Heart left ventricle (tissue), 16 donors: Measurements from ENCODE around the gene SGK1. TPM values are rescaled to one million over a fixed set of nuclear protein-coding genes. Genes with fewer than 3 reads are reported as not detected.

Experiments
- ATAC-seq, 4 donors: fragments of 200-7000 bp; cut with Tn5 transposase; one replicate each; pipeline ENCODE4 v1.9.1; 2020 to 2022; ENCODE audit warnings: moderate library complexity in 4 of 4, mild to moderate bottlenecking in 3 of 4, moderate number of reproducible peaks in 1 of 4
- DNase-seq, 5 donors: peaks; one replicate each; pipeline ENCODE4 v3.0.0-alpha.2; 2020
- H3K27ac ChIP-seq, 12 donors: fragments of 200-600 bp; sonication (generic) in 4 of 12; one replicate each; pipeline versions ENCODE4 v1.5.0 to v1.8.0; 2016 to 2022; ENCODE audit warnings: mild to moderate bottlenecking in 2 of 12
- H3K27me3 ChIP-seq, 9 donors: fragments of 200-600 bp; sonication (generic) in 2 of 9; one replicate each; pipeline versions ENCODE4 v1.5.1 to v1.8.0; 2016 to 2022; ENCODE audit warnings: mild to moderate bottlenecking in 3 of 9
- H3K36me3 ChIP-seq, 9 donors: fragments of 200-600 bp; sonication (generic) in 2 of 9; one replicate each; pipeline versions ENCODE4 v1.5.0 to v1.8.0; 2018 to 2022; ENCODE audit warnings: mild to moderate bottlenecking in 2 of 9
- H3K4me1 ChIP-seq, 12 donors: fragments of 200-600 bp; sonication (generic) in 4 of 12; one replicate each; pipeline versions ENCODE4 v1.5.0 to v1.8.0; 2016 to 2022; ENCODE audit warnings: mild to moderate bottlenecking in 3 of 12
- H3K4me3 ChIP-seq, 12 donors: fragments of 200-600 bp; sonication (generic) in 4 of 12; one replicate each; pipeline versions ENCODE4 v1.5.0 to v1.8.0; 2017 to 2022; ENCODE audit warnings: mild to moderate bottlenecking in 9 of 12, moderate library complexity in 4 of 12
- H3K9me3 ChIP-seq, 12 donors: fragments of 200-600 bp; sonication (generic) in 4 of 12; one replicate each; pipeline versions ENCODE4 v1.5.0 to v1.8.0; 2016 to 2022; ENCODE audit warnings: mild to moderate bottlenecking in 1 of 12
- CTCF ChIP-seq, 12 donors: fragments of 200-600 bp; sonication (generic) in 4 of 12; IDR thresholded peaks; one replicate each; pipeline versions ENCODE4 v1.5.0 to v1.8.0; 2018 to 2022; ENCODE audit warnings: antibody characterized with exemption in 12 of 12, mild to moderate bottlenecking in 5 of 12
- POLR2A ChIP-seq, 2 donors: fragments of 450-650 bp; IDR thresholded peaks; one replicate each; pipeline ENCODE4 v1.6.1; 2017; ENCODE audit warnings: antibody characterized with exemption in 2 of 2, mild to moderate bottlenecking in 2 of 2, moderate library complexity in 2 of 2
- WGBS, 4 donors: extraction: QIAGEN DNeasy Blood & Tissue Kit in 2 of 4; methylation state at CpG; one replicate each; pipeline versions ENCODE4 v1.1.5 to v1.1.7; 2013 to 2018; 5-methylcytosine and 5-hydroxymethylcytosine counted together
- intact Hi-C, 10 donors: fragments of 100-400 bp; cut with DNase I; formaldehyde crosslinking; loops; one replicate each; pipeline versions ENCODE4 v1.11.1 to v1.14.2; 2022
- polyA plus RNA-seq, 2 donors: library from polyadenylated mRNA; stranded (reverse); fragments of 200-250 nt; gene quantifications; one replicate each; pipeline ENCODE4 v1.2.3, GENCODE V29; 2013
- total RNA-seq, 9 donors: library from RNA; depleted of rRNA in 2 of 9; stranded (reverse); fragments of >200 nt in 2 of 9; fragmentation: NEBNext Ultra II Directional in 3 of 9; extraction: Animal tissue kit (Norgen Biotek cat#: 25700) in 3 of 9; gene quantifications; one replicate each; pipeline versions ENCODE4 v1.1.0 to v1.2.4, GENCODE V29; 2016 to 2023
- donor health status: ischemic (EF 13 %, LVEDD 7.1; RV severe dilation, severe dysfunction).
- donor health status: healthy with polysubstance abuse.
- donor health status: DM: no; HTN: yes; CAD: no.
- donor health status: DM: no; HTN: no; CAD: no.
- donor health status: ischemic (EF 25% LVEDD 6.9; RV normal size, moderate dysfunction).
- donor health status: ischemic (EF 25% LVEDD 5.7; RV mildly dilated, moderate dysfunction).
- donor health status: healthy.
- donor health status: DM: yes; HTN: yes; CAD: no.
- donor health status: ischemic (EF 35%, LVEDD 5.7; RV mildly dilated, moderate dysfunction).
- donor health status: nonischemic (EF 11% LVEDD 7.7; RV severe dilation, severe dysfunction).
- donor health status: DM: yes; HTN: yes; CAD: no.
- donor health status: PGD.
- donor health status: ischemic (EF 29% LVEDD 5.4; RV normal size, mild dysfunction).
- donor health status: nonischemic (EF 23%, LVEDD 6.1; RV moderate dilation, normal function).

The SGK1 gene
- total and polyA plus RNA-seq, 11 donors = 17.7 to 118 (median 56.7) TPM

GRCh38 chr6:134352786-134353480 lies 35.0 kb upstream of the SGK1 start:
- peaks cover 0 to 18% (median 0%) of the 10 kb centered on the region in 12 donors for H3K4me1 ChIP-seq
- 72 to 82% (median 76%) methylated on average over 4 of the region's 4 CpGs for WGBS, 4 donors
- no peaks in the 10 kb centered on the region for H3K27me3 ChIP-seq
- no peak overlapping the region for H3K4me3 ChIP-seq
- peak overlapping the region in 1 of 12 donors; percentile 3 for H3K27ac ChIP-seq
- no peaks in the 10 kb centered on the region for H3K36me3 ChIP-seq
- DNase-seq = no peak
- peak in 1 of 4 donors; percentile 67 for ATAC-seq
- TF ChIP-seq POLR2A (IDR thresholded peaks at IDR 0.05) (no peak), CTCF (IDR thresholded peaks at IDR 0.05) (no peak)
- peaks cover 0 to 2% (median 0%) of the 10 kb centered on the region in 12 donors for H3K9me3 ChIP-seq
- intact Hi-C loops = loop anchor here in 1 of 10 donors (5.0 kb wide), 1 partner anchor 59 kb away; no protein-coding TSS in a partner anchor

GRCh38 chr6:134351615-134352474 lies 33.9 kb upstream of the SGK1 start:
- H3K27me3 ChIP-seq = no peaks in the 10 kb centered on the region
- no peaks in the 10 kb centered on the region for H3K36me3 ChIP-seq
- H3K4me1 ChIP-seq = peaks cover 0 to 28% (median 0%) of the 10 kb centered on the region in 12 donors
- H3K4me3 ChIP-seq = no peak overlapping the region
- DNase-seq (no peak), ATAC-seq (no peak)
- WGBS, 4 donors = 77 to 85% (median 81%) methylated on average over 7 of the region's 7 CpGs
- peaks cover 0 to 2% (median 0%) of the 10 kb centered on the region in 12 donors for H3K9me3 ChIP-seq
- H3K27ac ChIP-seq = peak overlapping the region in 1 of 12 donors; percentile 28
- intact Hi-C loops = loop anchor here in 1 of 10 donors (5.0 kb wide), 1 partner anchor 60 kb away; no protein-coding TSS in a partner anchor
- TF ChIP-seq POLR2A (IDR thresholded peaks at IDR 0.05) = no peak
- no peak for TF ChIP-seq CTCF (IDR thresholded peaks at IDR 0.05)

DNA sequence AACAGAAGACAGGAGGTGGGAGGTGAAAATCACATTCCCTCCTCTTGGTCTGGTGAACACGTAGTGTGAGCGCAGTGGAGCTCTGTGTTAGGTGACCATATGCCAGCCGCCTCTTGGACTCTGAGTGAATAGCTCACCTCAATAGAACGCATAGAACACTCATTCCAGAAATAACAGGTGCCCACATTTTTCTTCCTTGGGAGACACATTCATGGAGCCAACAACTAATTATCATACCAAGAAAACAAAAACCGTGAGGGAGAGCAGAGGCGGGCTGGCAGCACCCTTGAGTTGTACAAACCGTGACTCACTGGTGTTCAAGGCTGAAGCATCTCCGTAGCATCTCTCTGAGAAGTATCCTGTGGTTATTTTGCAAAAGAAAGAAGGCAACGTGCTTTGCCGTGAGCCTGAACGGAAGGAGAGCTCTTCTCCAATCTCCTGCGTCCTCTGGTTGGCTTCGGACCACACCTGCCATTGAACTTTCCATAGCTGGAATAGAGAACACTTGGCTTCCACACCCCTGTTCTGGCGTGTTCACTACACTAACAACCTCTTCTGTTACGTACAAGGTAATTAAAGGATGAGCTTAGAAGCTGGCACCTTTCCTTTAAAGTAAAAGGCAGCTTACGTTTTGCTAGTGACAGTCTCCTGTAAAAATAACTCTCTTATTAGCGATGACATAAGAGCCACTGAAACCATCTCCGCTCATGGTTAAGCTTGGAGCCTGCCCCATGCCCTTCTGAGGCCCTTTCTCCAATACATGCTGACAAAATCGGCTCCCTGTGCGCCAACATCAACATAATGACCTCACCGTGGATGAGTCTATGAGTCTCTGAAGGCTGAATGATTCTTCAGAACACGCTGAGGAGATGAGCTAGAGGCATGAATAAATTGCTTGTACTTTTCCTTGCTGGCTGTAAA lies 30.2 kb upstream of the SGK1 start:
- DNase-seq (peak in 4 of 5 donors; percentile 25 to 64 (median 38)), ATAC-seq (peak in 3 of 4 donors; percentile 23 to 81 (median 81))
- Histone ChIP-seq H3K4me1 (peaks cover 0 to 44% (median 14%) of the 10 kb centered on the region in 12 donors), H3K4me3 (no peak overlapping the region), H3K36me3 (no peaks in the 10 kb centered on the region), H3K9me3 (no peaks in the 10 kb centered on the region), H3K27me3 (no peaks in the 10 kb centered on the region), H3K27ac (peak overlapping the region in 5 of 12 donors; percentile 5 to 69 (median 32))
- TF ChIP-seq CTCF (IDR thresholded peaks at IDR 0.05) (no peak), POLR2A (IDR thresholded peaks at IDR 0.05) (no peak)
- WGBS, 4 donors = 82 to 90% (median 88%) methylated on average over 22 of the region's 22 CpGs
- intact Hi-C loops = loop anchor here in 8 of 10 donors (5.0 to 10.0 kb wide), 10 partner anchors 64 to 297 kb away; no protein-coding TSS in a partner anchor
